Measurements from ENCODE around the gene FCAR. TPM values are rescaled to one million over a fixed set of nuclear protein-coding genes. Genes with fewer than 3 reads are reported as not detected.

The FCAR gene
- total RNA-seq, 1 donor from 2014 or later: not detected

DNA sequence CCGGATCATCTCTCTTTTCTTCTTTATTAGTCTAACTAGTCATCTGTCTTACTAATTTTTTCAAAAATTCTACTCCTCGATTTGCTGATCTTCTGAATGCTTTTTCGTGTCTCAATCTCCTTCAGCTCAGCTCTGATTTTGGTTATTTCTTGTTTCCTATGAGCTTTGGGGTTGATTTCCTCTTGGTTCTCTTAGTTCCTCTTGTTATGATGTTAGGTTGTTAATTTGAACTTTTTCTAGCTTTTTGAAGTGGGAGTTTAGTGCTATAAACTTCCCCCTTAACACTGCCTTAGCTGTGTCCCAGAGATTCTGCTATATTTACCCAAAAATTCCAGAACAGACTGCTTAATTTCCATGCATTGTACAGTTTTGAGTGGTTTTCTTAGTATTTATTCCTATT lies 3.4 kb downstream of the FCAR start:
- Histone ChIP-seq H3K4me1 (no peaks in the 10 kb centered on the region), H3K4me3 (no peak overlapping the region), H3K27me3 (ENCODE audit: low read depth) (peaks cover 39% of the 10 kb centered on the region), H3K9me3 (replicated peaks) (no peaks in the 10 kb centered on the region), H3K36me3 (no peaks in the 10 kb centered on the region), H3K27ac (replicated peaks) (no peak overlapping the region)
- no peak for DNase-seq
- TF ChIP-seq, protein P1, sequence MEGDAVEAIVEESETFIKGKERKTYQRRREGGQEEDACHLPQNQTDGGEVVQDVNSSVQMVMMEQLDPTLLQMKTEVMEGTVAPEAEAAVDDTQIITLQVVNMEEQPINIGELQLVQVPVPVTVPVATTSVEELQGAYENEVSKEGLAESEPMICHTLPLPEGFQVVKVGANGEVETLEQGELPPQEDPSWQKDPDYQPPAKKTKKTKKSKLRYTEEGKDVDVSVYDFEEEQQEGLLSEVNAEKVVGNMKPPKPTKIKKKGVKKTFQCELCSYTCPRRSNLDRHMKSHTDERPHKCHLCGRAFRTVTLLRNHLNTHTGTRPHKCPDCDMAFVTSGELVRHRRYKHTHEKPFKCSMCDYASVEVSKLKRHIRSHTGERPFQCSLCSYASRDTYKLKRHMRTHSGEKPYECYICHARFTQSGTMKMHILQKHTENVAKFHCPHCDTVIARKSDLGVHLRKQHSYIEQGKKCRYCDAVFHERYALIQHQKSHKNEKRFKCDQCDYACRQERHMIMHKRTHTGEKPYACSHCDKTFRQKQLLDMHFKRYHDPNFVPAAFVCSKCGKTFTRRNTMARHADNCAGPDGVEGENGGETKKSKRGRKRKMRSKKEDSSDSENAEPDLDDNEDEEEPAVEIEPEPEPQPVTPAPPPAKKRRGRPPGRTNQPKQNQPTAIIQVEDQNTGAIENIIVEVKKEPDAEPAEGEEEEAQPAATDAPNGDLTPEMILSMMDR (IDR thresholded peaks at IDR 0.05; ENCODE audit: borderline replicate concordance): no peak
- intact Hi-C loops (cut with micrococcal nuclease): no loop called here

DNA sequence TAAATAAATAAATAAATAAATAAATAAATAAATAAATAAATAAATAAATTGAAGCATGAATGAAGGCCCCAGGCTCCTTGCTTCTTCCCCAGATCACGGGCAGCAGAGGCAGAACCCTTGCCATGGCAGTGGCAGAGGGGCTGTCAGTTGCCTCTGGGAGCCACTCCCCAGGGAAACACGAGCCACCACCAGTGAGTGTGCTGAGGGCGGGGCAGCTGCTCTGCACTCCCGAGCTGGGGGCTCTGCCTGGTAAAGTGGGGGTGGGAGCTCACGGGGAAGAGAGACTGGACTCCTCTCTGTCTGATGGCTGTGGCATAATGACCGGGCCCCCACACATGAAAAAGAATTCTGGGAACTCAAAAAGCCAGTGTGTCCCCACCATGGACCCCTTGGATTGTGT lies 7.8 kb downstream of the FCAR start:
- no peaks in the 10 kb centered on the region for H3K36me3 ChIP-seq
- H3K27me3 ChIP-seq (ENCODE audit: low read depth): peaks cover 78% of the 10 kb centered on the region
- intact Hi-C loops (cut with micrococcal nuclease): no loop called here
- no peaks in the 10 kb centered on the region for H3K4me1 ChIP-seq
- TF ChIP-seq, protein P1 (IDR thresholded peaks at IDR 0.05; ENCODE audit: borderline replicate concordance): no peak
- H3K27ac ChIP-seq (replicated peaks): no peak overlapping the region
- no peak overlapping the region for H3K4me3 ChIP-seq
- H3K9me3 ChIP-seq (replicated peaks): no peaks in the 10 kb centered on the region
- DNase-seq: no peak

DNA sequence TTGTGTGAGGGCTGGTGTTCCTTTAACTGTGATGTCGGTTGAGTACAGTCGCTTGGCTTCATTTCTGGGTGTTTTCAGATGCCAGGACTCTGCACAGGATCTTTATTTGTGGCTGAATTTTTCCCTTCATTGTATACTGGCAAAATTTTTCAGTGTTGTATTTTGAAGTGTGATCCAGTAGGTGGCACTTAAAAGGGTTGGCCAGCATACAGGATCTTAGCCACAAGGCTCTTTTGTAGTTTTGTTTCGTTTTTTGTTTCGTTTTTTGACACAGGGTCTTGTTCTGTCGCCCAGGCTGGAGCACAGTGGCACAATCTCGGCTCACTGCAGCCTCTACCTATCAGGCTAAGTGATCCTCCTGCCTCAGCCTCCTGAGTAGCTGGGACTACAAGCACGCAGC lies 8.7 kb downstream of the FCAR start:
- peaks cover 83% of the 10 kb centered on the region for H3K27me3 ChIP-seq (ENCODE audit: low read depth)
- DNase-seq: no peak
- H3K27ac ChIP-seq (replicated peaks): no peak overlapping the region
- no peaks in the 10 kb centered on the region for H3K9me3 ChIP-seq (replicated peaks)
- TF ChIP-seq, protein P1 (IDR thresholded peaks at IDR 0.05; ENCODE audit: borderline replicate concordance): no peak
- intact Hi-C loops (cut with micrococcal nuclease): no loop called here
- H3K4me1 ChIP-seq: no peaks in the 10 kb centered on the region
- H3K4me3 ChIP-seq: no peak overlapping the region
- no peaks in the 10 kb centered on the region for H3K36me3 ChIP-seq

DNA sequence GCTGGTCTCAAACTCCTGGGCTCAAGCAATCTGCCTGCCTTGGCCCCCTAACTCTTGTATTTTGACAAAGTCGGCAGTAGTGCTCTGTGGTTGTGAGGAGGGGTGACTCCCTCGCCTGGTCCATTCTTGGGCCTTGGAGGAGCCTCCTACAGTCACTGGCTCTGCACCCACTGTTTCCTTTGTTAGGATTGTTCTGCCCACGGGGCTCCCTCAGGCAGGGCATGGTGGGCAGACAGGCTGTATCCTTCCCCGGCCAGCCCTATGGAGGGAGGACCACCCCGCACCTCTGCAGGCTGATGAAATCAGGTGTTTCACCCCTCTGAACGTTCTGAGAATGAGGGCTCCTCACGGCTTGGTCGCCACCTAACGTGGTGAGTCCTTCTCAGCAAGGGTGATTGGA lies 9.2 kb downstream of the FCAR start:
- no peak for DNase-seq
- TF ChIP-seq, protein P1 (IDR thresholded peaks at IDR 0.05; ENCODE audit: borderline replicate concordance): no peak
- Histone ChIP-seq H3K27me3 (ENCODE audit: low read depth) (peaks cover 88% of the 10 kb centered on the region), H3K4me1 (no peaks in the 10 kb centered on the region), H3K27ac (replicated peaks) (no peak overlapping the region), H3K9me3 (replicated peaks) (no peaks in the 10 kb centered on the region), H3K36me3 (no peaks in the 10 kb centered on the region), H3K4me3 (no peak overlapping the region)
- intact Hi-C loops (cut with micrococcal nuclease): no loop called here

DNA sequence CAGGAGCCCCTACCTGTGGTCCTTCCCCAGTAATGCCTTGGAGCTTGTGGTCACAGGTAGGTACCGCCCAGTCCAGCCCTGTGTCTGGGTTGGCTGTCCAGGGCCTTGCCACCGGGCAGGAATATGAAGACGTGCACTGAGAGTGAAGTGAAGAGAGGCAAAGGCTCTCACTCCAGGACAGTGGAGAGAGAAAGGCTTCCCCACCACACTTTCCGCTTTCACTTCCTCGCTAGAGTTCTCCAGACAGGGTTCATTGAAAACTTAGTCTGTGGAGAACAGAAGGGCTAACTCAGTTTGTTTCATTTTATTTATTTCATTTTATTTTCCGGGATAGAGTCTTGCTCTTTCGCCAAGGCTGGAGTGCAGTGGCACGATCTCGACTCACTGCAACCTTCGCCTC lies 14.2 kb downstream of the FCAR start:
- Histone ChIP-seq H3K4me3 (no peak overlapping the region), H3K9me3 (replicated peaks) (no peaks in the 10 kb centered on the region), H3K27ac (replicated peaks) (no peak overlapping the region), H3K27me3 (ENCODE audit: low read depth) (peaks cover 87% of the 10 kb centered on the region), H3K4me1 (no peaks in the 10 kb centered on the region), H3K36me3 (no peaks in the 10 kb centered on the region)
- intact Hi-C loops (cut with micrococcal nuclease): no loop called here
- DNase-seq: no peak
- TF ChIP-seq, protein P1 (IDR thresholded peaks at IDR 0.05; ENCODE audit: borderline replicate concordance): no peak

DNA sequence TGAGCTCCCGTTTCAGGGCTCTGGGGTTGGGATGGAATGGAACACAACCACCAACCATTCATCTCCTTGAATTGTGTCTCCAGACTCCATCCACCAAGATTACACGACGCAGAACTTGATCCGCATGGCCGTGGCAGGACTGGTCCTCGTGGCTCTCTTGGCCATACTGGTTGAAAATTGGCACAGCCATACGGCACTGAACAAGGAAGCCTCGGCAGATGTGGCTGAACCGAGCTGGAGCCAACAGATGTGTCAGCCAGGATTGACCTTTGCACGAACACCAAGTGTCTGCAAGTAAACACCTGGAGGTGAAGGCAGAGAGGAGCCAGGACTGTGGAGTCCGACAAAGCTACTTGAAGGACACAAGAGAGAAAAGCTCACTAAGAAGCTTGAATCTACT lies 15.5 kb downstream of the FCAR start:
- TF ChIP-seq, protein P1 (IDR thresholded peaks at IDR 0.05; ENCODE audit: borderline replicate concordance): no peak
- peaks cover 84% of the 10 kb centered on the region for H3K27me3 ChIP-seq (ENCODE audit: low read depth)
- DNase-seq: no peak
- H3K9me3 ChIP-seq (replicated peaks): no peaks in the 10 kb centered on the region
- H3K4me3 ChIP-seq: no peak overlapping the region
- intact Hi-C loops (cut with micrococcal nuclease): no loop called here
- no peaks in the 10 kb centered on the region for H3K36me3 ChIP-seq
- no peaks in the 10 kb centered on the region for H3K4me1 ChIP-seq
- no peak overlapping the region for H3K27ac ChIP-seq (replicated peaks)
